ENCODE measurements around the gene WNT7B. TPM values are rescaled to one million over a fixed set of nuclear protein-coding genes. Genes with fewer than 3 reads are reported as not detected.

The WNT7B gene
- total RNA-seq, 1 donor from 2014 or later, result not detected

- intact Hi-C loops (cut with DNase I), result no loop called here
- no peak for DNase-seq (ENCODE audit: low spot score)
Observed at GRCh38 chr22:45962756-45963324, 14.1 kb downstream of the WNT7B start.

- no peak for DNase-seq (ENCODE audit: low spot score)
- intact Hi-C loops (cut with DNase I), result no loop called here
Observed at GRCh38 chr22:45962434-45962718, 14.6 kb downstream of the WNT7B start.

GRCh38 chr22:45961679-45962433 is 15.1 kb downstream of the WNT7B start:
- DNase-seq (ENCODE audit: low spot score), result no peak
- intact Hi-C loops (cut with DNase I), result no loop called here

GRCh38 chr22:45960477-45961386 is 16.2 kb downstream of the WNT7B start:
- intact Hi-C loops (cut with DNase I), result no loop called here
- no peak for DNase-seq (ENCODE audit: low spot score)

- no peak for DNase-seq (ENCODE audit: low spot score)
- intact Hi-C loops (cut with DNase I), result no loop called here
Observed at GRCh38 chr22:45959719-45960476, 17.1 kb downstream of the WNT7B start.

GRCh38 chr22:45958971-45959370 is 18.0 kb downstream of the WNT7B start:
- intact Hi-C loops (cut with DNase I), result no loop called here

GRCh38 chr22:45957826-45958225 is 19.1 kb downstream of the WNT7B start:
- intact Hi-C loops (cut with DNase I), result no loop called here

More at GRCh38 chr22:45958971-45959370, 18.0 kb downstream of the WNT7B start:
- no peak for DNase-seq (ENCODE audit: low spot score)

GRCh38 chr22:45953178-45953577 is 23.8 kb downstream of the WNT7B start:
- no peak for DNase-seq (ENCODE audit: low spot score)
- intact Hi-C loops (cut with DNase I), result no loop called here

More at GRCh38 chr22:45957826-45958225, 19.1 kb downstream of the WNT7B start:
- no peak for DNase-seq (ENCODE audit: low spot score)

GRCh38 chr22:45952553-45952952 is 24.4 kb downstream of the WNT7B start:
- intact Hi-C loops (cut with DNase I), result no loop called here
- no peak for DNase-seq (ENCODE audit: low spot score)

GRCh38 chr22:45952151-45952550 is 24.8 kb downstream of the WNT7B start:
- intact Hi-C loops (cut with DNase I), result no loop called here
- DNase-seq (ENCODE audit: low spot score), result no peak

GRCh38 chr22:45949891-45950290 is 27.1 kb downstream of the WNT7B start:
- no peak for DNase-seq (ENCODE audit: low spot score)
- intact Hi-C loops (cut with DNase I), result no loop called here

GRCh38 chr22:45949258-45949870 is 27.6 kb downstream of the WNT7B start:
- intact Hi-C loops (cut with DNase I), result no loop called here

GRCh38 chr22:45948081-45948648 is 28.8 kb downstream of the WNT7B start:
- intact Hi-C loops (cut with DNase I), result no loop called here
- no peak for DNase-seq (ENCODE audit: low spot score)

More at GRCh38 chr22:45949258-45949870, 27.6 kb downstream of the WNT7B start:
- no peak for DNase-seq (ENCODE audit: low spot score)

GRCh38 chr22:45946805-45947600 is 30.0 kb downstream of the WNT7B start:
- DNase-seq (ENCODE audit: low spot score), result no peak

GRCh38 chr22:45945621-45946106 is 31.3 kb downstream of the WNT7B start:
- no peak for DNase-seq (ENCODE audit: low spot score)
- intact Hi-C loops (cut with DNase I), result no loop called here

More at GRCh38 chr22:45946805-45947600, 30.0 kb downstream of the WNT7B start:
- intact Hi-C loops (cut with DNase I), result no loop called here

GRCh38 chr22:45942787-45943493 is 34.0 kb downstream of the WNT7B start:
- intact Hi-C loops (cut with DNase I), result no loop called here

GRCh38 chr22:45942344-45942743 is 34.6 kb downstream of the WNT7B start:
- no peak for DNase-seq (ENCODE audit: low spot score)
- intact Hi-C loops (cut with DNase I), result no loop called here

More at GRCh38 chr22:45942787-45943493, 34.0 kb downstream of the WNT7B start:
- no peak for DNase-seq (ENCODE audit: low spot score)

Data from cardiac septum (tissue), 1 donor.